DND-41 (cell line): Measurements from ENCODE around the gene IQCF5.

Source experiments
- ATAC-seq: fragments of 200-7000 bp; cut with Tn5 transposase; 3 replicates; pipeline ENCODE4 v1.9.1; 2021; ENCODE audit warnings: low read depth; ENCODE audit not compliant: insufficient read depth
- DNase-seq: peaks from one replicate; pipeline ENCODE4 v3.0.0-alpha.2; 2020
- H2AFZ ChIP-seq: 2 replicates; pipeline ENCODE4 v1.6.0; 2012; ENCODE audit warnings: low read depth, low read length
- H3K27ac ChIP-seq: 2 replicates; pipeline ENCODE4 v1.5.1; 2012; ENCODE audit warnings: low read length, inconsistent platforms
- H3K27me3 ChIP-seq: fragments of 200-600 bp; sonication (generic); 2 replicates; pipeline ENCODE4 v1.6.0; 2012; ENCODE audit warnings: low read length, mild to moderate bottlenecking, inconsistent platforms; ENCODE audit not compliant: insufficient read depth, poor library complexity
- H3K36me3 ChIP-seq: 2 replicates; pipeline ENCODE4 v1.5.1; 2012; ENCODE audit warnings: low read length, inconsistent platforms; ENCODE audit not compliant: insufficient read depth
- H3K4me1 ChIP-seq: 2 replicates; pipeline ENCODE4 v1.5.1; 2012; ENCODE audit warnings: mild to moderate bottlenecking, low read length; ENCODE audit not compliant: insufficient read depth
- H3K4me2 ChIP-seq: 2 replicates; pipeline ENCODE4 v1.6.0; 2012; ENCODE audit warnings: mild to moderate bottlenecking, moderate library complexity, low read length, inconsistent platforms; ENCODE audit not compliant: insufficient read depth
- H3K4me3 ChIP-seq, 2 experiments: fragments of 200-600 bp in 1 of 2; shearing (Covaris generic) in 1 of 2; 2 replicates each; pipeline ENCODE4 v1.5.1; 2012 to 2016; ENCODE audit warnings: inconsistent platforms in 2 of 2, low read length in 2 of 2, mild to moderate bottlenecking in 2 of 2, low read depth in 1 of 2, moderate library complexity in 1 of 2
- H3K79me2 ChIP-seq: 2 replicates; pipeline ENCODE4 v1.6.0; 2012; ENCODE audit warnings: low read length, inconsistent platforms; ENCODE audit not compliant: insufficient read depth
- H3K9ac ChIP-seq: 2 replicates; pipeline ENCODE4 v1.6.0; 2012; ENCODE audit warnings: low read depth, mild to moderate bottlenecking, inconsistent platforms, low read length, moderate library complexity
- H3K9me3 ChIP-seq: 2 replicates; pipeline ENCODE4 v1.5.1; 2012; ENCODE audit warnings: low read length, moderate library complexity, mild to moderate bottlenecking, inconsistent platforms; ENCODE audit not compliant: insufficient read depth, severe bottlenecking
- H4K20me1 ChIP-seq: 2 replicates; pipeline ENCODE4 v1.6.0; 2012; ENCODE audit warnings: low read length; ENCODE audit not compliant: insufficient read depth
- EZH2 ChIP-seq: IDR thresholded peaks from 3 replicates; pipeline ENCODE4 v1.6.1; 2012; ENCODE audit warnings: borderline replicate concordance, low read depth, mild to moderate bottlenecking, moderate library complexity, low read length, inconsistent platforms; ENCODE audit not compliant: severe bottlenecking
- TF ChIP-seq, protein P1 (sequence below): IDR thresholded peaks from 2 replicates; pipeline ENCODE4 v1.5.1; 2012; ENCODE audit warnings: borderline replicate concordance, low read length, moderate library complexity, mild to moderate bottlenecking; ENCODE audit not compliant: poor library complexity, severe bottlenecking; ENCODE audit errors: extremely low read depth

The IQCF5 gene

DNA sequence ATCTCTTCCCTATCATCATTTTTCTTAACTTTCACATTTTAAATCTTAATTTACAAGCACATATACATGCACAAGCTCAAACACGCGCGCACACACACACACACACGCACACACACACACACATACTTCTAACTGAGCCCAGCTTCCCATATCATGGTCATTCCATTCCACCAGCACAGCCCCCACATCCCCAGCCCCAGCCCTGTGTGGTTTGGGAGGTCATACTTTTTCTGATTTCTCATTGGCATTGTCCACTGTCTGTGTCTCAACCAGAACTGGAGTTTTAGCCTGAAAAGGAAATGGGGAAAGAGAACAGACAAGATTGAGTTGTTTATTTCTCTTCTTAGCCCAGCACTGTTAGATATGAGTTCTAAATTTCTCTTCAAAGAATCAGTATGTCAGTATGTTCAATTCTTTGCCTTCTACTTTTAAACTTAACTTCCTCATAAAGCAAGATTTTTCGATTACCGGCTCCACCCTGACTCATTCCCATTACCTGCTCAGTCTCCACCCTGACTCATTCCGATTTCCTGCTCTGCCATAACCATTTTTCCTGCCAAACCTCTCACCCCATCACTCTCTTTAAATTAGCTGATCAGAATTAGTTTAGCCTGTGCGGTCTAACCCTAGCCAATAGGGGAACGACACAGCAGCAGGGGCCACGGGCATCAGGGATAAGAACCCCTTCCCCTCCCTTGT is 21.4 kb upstream of the IQCF5 start:
- H3K27ac ChIP-seq: no peak overlapping the region

DNA sequence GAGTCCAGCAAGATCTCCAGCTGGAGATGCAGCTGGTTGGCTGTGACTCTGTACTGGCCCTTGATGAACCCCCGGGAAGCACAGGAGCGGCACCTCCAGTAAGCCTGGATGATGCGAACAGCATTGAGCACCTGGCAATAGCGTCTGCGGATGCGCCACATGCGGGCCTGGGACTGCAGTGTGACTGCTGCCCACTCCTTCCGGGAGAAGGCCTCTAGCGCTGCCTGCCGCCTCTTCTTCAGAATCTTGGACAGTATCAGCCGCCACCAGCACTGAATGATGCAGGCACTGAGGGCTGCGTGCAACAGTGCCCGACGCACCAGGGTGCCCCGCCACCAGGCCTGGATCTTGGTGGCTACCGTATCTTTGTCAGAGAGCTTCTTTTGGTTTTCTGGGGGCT is 19.5 kb upstream of the IQCF5 start:
- TF ChIP-seq EZH2: no peak
- TF ChIP-seq, protein P1, sequence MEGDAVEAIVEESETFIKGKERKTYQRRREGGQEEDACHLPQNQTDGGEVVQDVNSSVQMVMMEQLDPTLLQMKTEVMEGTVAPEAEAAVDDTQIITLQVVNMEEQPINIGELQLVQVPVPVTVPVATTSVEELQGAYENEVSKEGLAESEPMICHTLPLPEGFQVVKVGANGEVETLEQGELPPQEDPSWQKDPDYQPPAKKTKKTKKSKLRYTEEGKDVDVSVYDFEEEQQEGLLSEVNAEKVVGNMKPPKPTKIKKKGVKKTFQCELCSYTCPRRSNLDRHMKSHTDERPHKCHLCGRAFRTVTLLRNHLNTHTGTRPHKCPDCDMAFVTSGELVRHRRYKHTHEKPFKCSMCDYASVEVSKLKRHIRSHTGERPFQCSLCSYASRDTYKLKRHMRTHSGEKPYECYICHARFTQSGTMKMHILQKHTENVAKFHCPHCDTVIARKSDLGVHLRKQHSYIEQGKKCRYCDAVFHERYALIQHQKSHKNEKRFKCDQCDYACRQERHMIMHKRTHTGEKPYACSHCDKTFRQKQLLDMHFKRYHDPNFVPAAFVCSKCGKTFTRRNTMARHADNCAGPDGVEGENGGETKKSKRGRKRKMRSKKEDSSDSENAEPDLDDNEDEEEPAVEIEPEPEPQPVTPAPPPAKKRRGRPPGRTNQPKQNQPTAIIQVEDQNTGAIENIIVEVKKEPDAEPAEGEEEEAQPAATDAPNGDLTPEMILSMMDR: no peak
- H3K4me1 ChIP-seq: peaks cover 20% of the 10 kb centered on the region
- DNase-seq (no peak), ATAC-seq (no peak)
- no peaks in the 10 kb centered on the region for H3K9me3 ChIP-seq
- no peaks in the 10 kb centered on the region for H3K79me2 ChIP-seq
- no peaks in the 10 kb centered on the region for H4K20me1 ChIP-seq
- H3K27me3 ChIP-seq: no peaks in the 10 kb centered on the region
- H3K4me3 ChIP-seq: no peak overlapping the region
- H3K27ac ChIP-seq: no peak overlapping the region
- H3K4me2 ChIP-seq: no peak overlapping the region
- no peak overlapping the region for H2AFZ ChIP-seq
- no peak overlapping the region for H3K9ac ChIP-seq
- H3K36me3 ChIP-seq: no peaks in the 10 kb centered on the region

More for the DNA sequence above, 21.4 kb upstream of the IQCF5 start:
- H3K27me3 ChIP-seq: no peaks in the 10 kb centered on the region
- no peak for DNase-seq
- no peak overlapping the region for H3K9ac ChIP-seq
- TF ChIP-seq, protein P1: no peak
- TF ChIP-seq EZH2: no peak
- no peaks in the 10 kb centered on the region for H3K79me2 ChIP-seq
- no peaks in the 10 kb centered on the region for H3K9me3 ChIP-seq
- ATAC-seq: no peak
- no peaks in the 10 kb centered on the region for H4K20me1 ChIP-seq
- peaks cover 13% of the 10 kb centered on the region for H3K4me1 ChIP-seq
- no peak overlapping the region for H3K4me2 ChIP-seq
- H2AFZ ChIP-seq: no peak overlapping the region
- no peak overlapping the region for H3K4me3 ChIP-seq
- H3K36me3 ChIP-seq: no peaks in the 10 kb centered on the region

DNA sequence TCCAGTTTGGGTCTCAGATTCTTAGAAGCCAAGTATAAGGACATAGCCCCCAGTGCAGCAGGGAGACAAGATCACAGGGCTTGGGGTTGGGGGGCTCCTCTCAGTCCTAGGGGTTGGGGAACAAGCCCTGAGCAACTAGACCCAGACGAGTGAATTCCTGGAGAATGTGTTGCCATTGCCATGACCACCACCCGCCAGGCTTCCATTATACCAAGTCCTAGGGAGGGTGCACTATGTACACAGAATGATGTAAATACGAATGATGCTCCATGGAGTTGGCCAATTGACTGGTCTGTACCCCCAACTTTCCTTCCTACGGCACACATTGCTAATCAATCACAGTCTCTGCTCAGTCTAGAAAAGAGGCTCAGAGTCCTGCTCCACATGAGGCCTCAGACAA is 19.0 kb upstream of the IQCF5 start:
- Histone ChIP-seq H3K36me3 (no peaks in the 10 kb centered on the region), H3K4me2 (no peak overlapping the region), H4K20me1 (no peaks in the 10 kb centered on the region), H3K4me3 (no peak overlapping the region), H3K9ac (no peak overlapping the region), H3K27ac (no peak overlapping the region), H3K9me3 (no peaks in the 10 kb centered on the region), H3K79me2 (no peaks in the 10 kb centered on the region), H2AFZ (no peak overlapping the region), H3K4me1 (peaks cover 20% of the 10 kb centered on the region), H3K27me3 (no peaks in the 10 kb centered on the region)
- DNase-seq (no peak), ATAC-seq (no peak)
- TF ChIP-seq, protein P1: no peak
- TF ChIP-seq EZH2: no peak
